GM21447 (cell line): ENCODE measurements around the gene GZMM.
A peak's percentile ranks its signal among the peaks of the same experiment; 100 is the strongest.

Experiments used
- ATAC-seq: cut with Tn5 transposase; IDR thresholded peaks from one replicate; pipeline ENCODE4 v1.9.1; 2021; ENCODE audit not compliant: unreplicated experiment

Gene GZMM

DNA sequence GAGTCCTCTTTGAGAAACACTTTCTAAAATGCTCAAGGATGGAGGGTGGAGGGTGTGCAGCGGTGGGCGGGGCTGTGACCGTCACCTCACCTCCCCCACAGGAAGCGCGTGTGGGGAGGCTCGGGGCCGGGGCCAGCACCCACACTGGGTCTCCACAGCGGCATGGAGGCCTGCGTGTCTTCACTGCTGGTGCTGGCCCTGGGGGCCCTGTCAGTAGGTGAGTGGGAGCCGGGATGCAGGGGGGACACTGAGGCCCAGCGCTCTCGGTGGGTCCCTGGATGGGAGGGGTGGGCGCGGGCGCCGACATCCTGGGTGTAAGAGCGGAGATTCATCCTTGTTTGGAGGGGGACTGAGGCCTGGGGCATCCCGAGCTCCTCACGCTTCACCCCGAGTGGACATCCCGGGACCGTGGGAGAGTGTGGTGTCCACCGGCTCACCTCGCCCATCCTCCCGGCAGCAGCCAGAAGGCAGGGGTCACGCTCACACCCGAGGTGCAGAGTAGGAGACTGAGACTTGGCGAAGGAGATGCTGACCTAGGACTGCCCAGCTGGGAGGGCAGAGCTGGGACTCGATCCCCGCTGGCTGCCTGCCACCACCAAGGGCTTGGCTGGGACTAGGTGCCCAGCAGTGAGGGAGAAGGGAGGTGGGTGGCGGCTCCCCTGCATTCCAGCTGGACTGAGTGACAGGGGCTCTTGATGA lies at the start of gene GZMM:
TSS of gene GZMM (plus strand) at position 144 of the 699 bp plus-strand sequence. CDS start at position 163, 19 bp downstream.
- no peak for ATAC-seq

DNA sequence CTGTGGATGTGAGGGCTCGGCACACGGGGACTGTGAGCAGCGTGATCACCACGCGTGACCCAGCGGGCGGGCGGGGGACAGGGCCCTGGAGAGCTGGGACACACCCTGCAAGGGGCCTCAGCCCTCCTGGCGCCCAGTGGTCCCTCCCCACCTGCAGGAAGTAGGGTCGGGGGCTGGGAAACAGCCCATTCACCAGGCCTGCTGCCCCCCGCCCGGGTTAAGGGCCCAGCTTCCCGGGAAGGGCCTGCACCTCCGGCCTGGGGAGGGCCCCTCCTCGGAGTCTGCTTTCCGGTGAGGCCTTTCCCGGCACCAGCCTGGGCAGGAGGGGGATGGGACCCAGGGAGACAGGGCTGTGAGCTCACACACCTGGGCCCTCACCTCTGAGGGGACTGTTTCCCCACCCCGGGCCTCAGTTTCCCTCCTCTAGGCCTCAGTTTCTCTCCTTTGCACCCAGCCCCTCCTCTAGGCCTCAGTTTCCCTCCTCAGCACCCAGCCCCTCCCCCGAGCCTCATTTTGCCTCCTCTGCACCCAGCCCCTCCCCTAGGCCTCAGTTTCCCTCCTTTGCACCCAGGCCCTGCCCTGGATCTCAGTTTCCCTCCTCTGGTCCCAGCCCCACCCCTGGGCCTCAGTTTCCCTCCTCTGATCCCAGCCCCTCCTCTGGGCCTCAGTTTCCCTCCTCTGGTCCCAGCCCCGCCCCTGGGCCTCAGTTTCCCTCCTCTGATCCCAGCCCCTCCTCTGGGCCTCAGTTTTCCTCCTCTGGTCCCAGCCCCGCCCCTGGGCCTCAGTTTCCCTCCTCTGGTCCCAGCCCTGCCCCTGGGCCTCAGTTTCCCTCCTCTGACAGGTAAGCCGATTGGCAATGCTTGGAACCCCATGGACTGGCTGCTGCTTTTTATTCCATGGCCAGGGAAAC lies 49.4 kb upstream of the GZMM start:
- no peak for ATAC-seq

DNA sequence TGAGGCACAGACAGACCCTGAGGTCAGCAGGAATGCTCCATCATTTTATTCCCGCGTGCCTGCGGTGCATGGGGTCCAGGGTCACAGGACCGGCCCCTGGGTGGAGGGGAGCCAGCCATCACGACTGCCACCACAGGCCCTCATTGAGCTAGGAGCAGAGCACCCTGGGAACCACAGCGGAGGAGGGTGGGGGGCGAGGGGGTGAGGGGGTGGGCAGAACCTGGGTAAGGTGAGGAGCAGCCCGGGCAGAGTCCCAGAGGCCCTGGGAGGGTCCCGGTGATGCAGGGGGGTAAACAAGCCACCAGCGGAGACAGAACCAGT lies 48.8 kb upstream of the GZMM start:
- no peak for ATAC-seq

DNA sequence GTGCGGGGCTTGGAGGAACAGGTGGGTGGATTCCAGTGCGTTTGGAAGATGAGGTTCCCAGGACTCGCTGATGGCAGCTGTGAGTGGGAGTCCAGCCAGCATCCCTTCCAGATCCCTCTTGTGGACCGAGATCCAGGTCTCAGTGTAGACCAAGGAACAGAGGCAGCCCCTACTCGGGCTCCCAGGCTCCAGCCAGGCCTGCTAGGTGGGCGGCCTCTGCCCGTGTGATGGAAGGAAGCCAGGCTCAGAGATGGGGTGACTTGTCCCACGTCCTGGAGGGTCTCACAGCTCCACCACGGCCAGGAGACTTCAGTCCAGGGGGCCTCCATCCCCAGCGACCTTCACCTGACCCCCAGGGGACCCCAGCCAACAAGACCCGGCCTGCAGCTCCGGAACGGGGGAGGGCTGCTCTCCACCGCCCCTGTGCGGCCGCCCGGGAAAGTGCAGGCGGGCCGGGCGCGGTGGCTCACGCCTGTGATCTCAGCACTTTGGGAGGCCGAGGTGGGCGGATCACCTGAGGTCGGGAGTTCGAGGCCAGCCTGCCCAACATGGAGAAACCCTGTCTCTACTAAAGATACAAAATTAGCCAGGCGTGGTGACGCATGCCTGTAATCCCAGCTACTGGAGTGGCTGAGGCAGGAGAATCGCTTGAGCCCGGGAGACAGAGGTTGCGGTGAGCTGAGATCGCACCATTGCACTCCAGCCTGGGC lies 48.3 kb upstream of the GZMM start:
- ATAC-seq: no peak

DNA sequence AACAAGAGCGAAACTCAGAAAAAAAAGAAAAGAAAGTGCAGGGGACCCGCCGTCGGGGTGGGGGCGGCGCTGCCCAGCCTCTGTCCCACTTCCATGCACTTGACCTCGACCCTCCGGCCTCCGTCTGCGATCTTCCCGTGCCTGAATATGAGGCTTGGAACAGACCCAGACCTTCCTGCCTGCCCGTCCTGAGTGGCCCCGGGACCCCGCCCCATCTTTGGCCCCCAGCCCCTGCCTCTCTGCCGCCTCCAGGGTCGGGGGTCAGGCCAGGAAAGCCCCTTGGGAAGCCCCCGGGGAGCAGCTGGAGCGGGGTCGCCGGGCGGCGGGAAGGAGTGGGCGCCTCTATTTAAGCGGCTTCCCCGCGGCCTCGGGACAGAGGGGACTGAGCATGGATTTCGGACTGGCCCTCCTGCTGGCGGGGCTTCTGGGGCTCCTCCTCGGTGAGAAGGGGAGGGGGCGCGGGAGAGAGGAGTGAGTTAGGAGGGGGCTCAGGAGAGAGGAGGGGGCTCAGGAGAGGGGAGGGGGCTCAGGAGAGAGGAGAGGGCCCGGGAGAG lies 47.7 kb upstream of the GZMM start, which contains the start of gene MADCAM1:
TSS of gene MADCAM1 (plus strand) at position 375 of the 554 bp plus-strand sequence. CDS start at position 389, 14 bp downstream.
- ATAC-seq: no peak

DNA sequence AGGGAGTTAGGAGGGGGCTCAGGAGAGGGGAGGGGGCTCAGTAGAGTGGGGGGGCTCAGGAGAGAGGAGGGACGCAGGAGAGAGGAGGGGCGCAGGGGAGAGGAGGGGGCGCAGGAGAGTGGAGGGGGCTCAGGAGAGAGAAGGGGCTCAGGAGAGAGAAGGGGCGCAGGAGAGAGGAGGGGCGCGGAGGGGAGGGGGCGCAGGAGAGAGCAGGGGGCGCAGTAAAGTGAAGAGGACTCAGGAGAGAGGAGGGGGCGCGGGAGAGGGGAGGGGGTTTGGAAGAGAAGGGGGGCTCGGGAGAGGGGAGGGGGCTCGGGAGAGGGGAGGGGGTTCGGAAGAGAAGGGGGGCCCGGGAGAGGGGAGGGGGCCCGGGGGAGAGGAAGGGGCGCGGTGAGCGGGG lies 46.9 kb upstream of the GZMM start:
- ATAC-seq: no peak

DNA sequence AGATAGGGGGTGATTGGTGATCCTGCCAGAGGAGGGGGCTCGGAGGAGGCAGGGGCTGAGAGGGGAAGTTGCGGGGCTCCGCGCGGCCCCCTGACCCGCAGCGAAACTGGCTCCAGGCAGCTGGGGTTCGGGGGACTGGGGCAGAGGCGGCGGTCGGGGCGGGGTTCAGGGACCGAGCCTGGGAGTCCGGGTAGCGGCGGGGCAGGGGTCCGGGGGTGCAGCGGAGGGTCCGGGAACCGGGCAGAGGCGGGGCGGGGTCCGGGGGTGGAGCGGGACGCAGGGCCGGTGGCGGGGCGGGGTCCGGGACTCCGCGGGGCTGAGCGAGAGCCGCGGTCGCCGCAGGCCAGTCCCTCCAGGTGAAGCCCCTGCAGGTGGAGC lies 46.4 kb upstream of the GZMM start:
- no peak for ATAC-seq

DNA sequence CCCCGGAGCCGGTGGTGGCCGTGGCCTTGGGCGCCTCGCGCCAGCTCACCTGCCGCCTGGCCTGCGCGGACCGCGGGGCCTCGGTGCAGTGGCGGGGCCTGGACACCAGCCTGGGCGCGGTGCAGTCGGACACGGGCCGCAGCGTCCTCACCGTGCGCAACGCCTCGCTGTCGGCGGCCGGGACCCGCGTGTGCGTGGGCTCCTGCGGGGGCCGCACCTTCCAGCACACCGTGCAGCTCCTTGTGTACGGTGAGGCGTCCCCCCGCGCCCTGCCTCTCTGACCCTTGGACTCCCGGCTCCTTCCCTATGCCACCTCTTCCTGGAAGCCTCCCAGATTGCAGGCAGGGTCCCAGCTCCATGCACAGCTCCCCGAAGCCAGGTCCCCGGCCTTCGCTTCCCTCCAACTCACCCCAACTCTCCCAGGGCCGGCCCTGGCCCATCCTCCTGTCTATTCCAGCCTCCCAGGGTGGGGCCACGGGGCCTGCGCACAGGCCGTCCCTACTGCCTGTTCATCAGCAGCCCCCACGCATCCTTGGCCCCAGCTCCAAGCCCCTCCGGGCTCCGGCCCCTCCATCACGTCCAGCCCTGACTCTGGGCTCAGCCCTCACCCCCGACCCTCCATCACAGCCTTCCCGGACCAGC lies 45.9 kb upstream of the GZMM start:
- ATAC-seq: no peak

DNA sequence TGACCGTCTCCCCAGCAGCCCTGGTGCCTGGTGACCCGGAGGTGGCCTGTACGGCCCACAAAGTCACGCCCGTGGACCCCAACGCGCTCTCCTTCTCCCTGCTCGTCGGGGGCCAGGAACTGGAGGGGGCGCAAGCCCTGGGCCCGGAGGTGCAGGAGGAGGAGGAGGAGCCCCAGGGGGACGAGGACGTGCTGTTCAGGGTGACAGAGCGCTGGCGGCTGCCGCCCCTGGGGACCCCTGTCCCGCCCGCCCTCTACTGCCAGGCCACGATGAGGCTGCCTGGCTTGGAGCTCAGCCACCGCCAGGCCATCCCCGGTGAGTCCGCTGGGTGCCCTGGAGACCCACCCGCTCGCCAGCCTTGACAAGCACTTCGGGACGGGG lies 45.4 kb upstream of the GZMM start:
- no peak for ATAC-seq

DNA sequence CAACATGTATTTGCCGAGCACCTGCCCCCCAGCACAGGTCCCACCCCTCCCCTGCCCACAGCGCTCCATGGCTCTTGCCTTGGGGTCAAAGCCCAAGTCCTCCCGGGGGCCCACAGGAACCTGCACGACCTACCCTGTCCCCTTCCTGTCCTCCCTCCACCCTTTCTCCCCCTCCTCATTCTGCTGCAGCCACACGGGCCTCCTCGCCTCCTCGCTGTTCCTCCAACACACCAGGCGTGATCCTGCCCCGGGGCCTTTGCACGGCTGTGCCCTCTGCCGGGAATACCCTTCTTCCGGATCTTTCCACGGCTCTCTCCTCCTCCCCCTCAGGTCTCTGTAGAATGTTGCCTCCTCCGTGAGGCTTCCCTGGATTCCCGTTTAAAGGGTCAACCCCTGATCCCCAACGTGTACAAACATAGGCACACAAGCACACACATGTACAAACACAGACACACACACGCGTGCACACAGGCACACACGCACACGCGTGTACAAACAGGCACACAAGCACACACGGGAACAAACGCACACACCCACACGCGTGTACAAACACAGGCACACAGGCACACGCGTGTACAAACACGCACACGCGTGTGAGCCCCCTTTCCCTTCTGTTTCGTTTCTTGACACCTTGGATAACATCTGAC lies 44.8 kb upstream of the GZMM start:
- no peak for ATAC-seq

DNA sequence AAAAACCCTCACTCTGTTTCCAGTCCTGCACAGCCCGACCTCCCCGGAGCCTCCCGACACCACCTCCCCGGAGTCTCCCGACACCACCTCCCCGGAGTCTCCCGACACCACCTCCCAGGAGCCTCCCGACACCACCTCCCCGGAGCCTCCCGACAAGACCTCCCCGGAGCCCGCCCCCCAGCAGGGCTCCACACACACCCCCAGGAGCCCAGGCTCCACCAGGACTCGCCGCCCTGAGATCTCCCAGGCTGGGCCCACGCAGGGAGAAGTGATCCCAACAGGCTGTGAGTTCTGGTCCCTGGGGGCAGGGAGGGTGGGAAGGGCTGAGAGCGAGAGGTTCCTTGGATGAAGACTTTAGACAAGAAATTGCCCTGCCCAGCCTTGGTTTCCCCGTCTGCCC lies 42.2 kb upstream of the GZMM start:
- no peak for ATAC-seq

DNA sequence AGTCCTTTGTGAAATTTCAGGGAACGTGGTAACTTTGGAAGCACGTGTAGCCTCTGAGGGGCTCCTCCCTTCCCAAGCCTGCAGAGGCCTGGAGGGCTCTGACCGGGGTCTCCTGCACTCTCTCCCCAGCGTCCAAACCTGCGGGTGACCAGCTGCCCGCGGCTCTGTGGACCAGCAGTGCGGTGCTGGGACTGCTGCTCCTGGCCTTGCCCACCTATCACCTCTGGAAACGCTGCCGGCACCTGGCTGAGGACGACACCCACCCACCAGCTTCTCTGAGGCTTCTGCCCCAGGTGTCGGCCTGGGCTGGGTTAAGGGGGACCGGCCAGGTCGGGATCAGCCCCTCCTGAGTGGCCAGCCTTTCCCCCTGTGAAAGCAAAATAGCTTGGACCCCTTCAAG lies 39.2 kb upstream of the GZMM start:
- ATAC-seq: no peak

DNA sequence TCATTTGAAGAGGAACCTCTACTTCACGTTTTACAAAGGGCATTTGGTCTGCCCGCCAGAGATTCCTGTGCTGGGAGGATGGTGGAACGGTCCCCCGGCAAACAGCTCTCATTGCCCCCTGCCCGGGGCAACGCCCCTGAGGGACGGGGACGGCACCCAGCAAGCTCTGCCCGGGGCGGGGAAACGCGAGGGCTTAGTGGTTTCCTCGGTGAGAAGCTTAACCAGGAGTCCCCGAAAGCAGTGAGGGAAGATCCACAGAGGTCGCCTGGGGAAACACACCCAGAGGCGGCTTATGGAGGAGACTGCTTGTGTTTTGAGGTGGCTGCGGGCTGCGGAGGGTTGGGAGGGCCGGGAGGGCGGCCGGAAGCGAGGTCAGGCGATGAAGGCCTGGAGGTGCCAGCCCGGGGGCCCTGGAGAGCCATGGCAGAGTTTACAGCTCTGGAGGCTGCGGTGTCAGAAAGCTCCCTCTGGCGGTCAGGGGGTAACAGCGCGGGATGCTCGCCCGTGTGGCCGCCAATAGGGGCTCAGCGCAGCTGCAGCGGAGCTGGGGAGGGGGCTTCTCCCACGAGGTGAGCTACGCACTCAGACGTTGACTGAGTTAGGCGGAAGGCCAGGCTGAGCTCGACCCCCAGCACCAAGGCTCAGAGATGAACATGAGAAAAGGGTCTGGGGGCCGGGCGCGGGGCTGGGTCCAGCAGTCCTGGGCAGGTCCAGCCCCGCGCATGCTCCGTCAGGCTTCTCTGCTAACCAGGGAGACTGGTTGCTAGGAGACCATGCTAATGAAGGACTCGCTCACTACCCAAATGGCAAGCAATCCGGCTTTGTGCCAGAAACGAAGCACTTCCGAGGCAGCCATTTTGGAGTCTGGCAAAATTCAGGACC lies 37.2 kb upstream of the GZMM start:
- peak; percentile 65 for ATAC-seq

DNA sequence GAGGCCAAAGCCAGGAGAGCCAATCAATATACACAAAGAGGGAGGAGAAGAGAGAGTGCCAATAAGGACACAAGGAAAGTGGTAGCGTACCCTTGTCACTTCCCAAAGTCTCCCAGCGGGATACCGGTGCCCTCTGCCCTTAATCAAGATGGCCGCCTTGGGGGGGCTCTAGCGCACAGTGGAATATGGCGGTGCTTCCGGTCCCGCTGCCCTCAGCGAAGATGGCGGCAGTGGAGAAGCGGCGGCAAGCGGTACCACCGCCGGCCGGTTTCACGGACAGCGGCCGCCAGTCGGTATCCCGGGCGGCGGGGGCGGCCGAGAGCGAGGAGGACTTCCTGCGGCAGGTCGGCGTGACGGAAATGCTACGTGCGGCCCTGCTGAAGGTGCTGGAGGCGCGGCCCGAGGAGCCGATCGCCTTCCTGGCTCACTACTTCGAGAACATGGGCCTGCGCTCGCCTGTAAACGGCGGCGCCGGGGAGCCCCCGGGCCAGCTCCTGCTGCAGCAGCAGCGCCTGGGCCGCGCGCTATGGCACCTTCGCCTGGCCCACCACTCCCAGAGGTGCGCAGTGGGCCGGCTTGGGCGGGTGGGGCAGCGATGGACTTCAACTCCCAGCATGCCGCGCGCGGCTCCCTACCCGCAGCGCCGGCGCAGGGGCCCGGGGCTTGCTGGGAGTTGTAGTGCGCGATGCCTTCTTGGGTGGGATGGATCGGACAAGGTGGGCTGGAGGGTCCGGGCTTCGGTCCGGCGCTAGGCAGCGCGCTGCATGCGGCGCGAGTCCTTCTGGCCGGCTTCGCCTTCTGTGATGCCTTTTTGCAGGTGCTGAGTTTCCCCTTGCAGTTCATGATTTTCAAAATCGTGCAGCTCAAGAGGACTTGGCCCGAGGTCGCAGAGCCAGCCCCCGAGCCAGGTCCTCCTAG lies 36.3 kb upstream of the GZMM start, which contains the start of gene TPGS1:
TSS of gene TPGS1 (plus strand) at position 212 of the 918 bp plus-strand sequence. CDS start at position 222, 10 bp downstream.
- peak; percentile 58 for ATAC-seq

DNA sequence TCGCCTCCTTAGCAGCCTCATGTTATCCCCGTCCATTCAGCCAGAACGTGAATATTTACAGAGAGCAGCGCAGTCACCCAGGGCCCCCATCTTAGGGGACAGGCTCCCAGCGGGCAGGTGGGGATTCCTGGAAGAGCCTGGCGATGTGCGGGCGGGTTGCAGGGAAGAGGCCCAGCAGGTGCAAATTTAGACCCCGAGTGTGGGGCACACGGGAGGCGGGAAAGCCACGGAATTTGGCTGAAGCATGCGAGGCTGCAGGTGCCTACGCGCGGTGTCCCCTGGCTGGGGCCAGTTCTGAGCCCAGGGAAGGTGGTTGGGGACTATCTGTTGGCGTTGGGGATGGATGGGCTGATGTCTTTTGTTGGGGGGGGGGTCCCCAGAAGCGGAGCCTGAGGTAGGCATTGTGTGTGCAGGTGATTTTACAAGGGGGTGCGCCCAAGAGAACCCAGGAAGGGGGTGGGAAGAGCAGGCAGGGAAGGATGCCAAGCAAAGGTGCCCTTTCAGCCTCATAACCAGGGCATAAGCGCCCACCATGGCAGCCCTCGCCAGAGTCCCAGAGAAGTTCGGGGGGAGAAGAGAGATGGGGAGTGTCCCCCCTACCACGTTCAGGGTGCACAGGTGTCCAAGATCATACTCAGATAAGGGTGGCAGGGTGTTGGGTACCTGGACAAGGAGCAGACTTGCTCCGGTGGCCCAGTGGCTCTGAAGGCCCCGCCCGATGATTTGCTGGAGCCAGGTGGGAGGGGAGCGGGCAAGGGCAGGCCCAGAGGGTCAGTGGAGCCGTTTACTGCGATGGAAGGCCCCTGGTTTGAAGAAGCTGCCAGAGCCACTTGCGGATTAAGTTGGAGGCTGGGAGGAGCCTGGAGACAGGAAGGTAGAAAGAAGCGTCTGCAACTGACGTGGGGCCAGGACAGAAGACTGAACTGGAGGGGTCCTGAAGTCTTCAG lies 35.4 kb upstream of the GZMM start:
- no peak for ATAC-seq

DNA sequence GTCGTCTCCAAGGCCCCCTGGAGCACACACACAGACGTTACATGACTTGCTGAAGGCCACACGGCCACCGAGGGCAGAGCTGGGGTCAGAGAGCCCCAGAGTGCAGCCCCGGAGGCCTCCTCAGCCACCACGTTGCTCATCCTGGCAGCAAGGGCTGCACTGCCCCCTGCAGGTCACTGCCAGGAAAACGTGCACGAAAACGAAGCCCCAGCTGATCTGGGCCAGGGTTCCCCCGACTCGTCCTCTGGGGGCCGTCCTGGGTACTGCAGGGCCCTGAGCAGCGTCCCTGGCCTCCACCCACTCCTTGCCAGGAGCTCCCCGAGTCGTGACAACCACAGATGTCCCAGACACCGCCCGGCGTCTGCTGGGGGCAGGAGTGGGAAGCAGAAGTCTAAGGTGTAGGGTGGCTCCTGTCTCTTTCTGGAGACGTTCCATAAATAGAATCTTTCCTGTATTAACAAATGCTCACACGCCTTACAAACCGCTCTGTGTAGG lies 33.2 kb upstream of the GZMM start:
- no peak for ATAC-seq
